IMR-90 (cell line): ENCODE results near the gene TEX52. TPM values are rescaled to one million over a fixed set of nuclear protein-coding genes. Genes with fewer than 3 reads are reported as not detected.
A peak's percentile ranks its signal among the peaks of the same experiment; 100 is the strongest.

ENCODE experiments used
- ATAC-seq: fragments of 200-7000 bp; cut with Tn5 transposase; 2 replicates; pipeline ENCODE4 v1.9.1; 2020; ENCODE audit warnings: low read depth, mild to moderate bottlenecking, moderate library complexity
- BruUV-seq: library from RNA; stranded (reverse); fragments of 400-500 nt; replicated peaks from 2 replicates; lab custom pipeline; 2021; lab: Mats Ljungman, UMichigan
- CTCF ChIA-PET: fragments of 300-600 bp; formaldehyde crosslinking; extraction: SDS; loops from one replicate; lab custom pipeline; 2021; ENCODE audit warnings: antibody characterized with exemption; lab: Yijun Ruan, JAX
- POLR2A ChIA-PET: fragments of 300-600 bp; sonication (Branson Sonifier 250); formaldehyde crosslinking; loops from one replicate; lab custom pipeline; 2022; ENCODE audit warnings: antibody characterized with exemption; ENCODE audit not compliant: unreplicated experiment; lab: Charles Lee
- DNase-seq: peaks from one replicate; pipeline ENCODE4 v3.0.0; 2013
- H2AFZ ChIP-seq: replicated peaks from 2 replicates; pipeline ENCODE3; 2013; ENCODE audit warnings: low read length, mild to moderate bottlenecking; ENCODE audit not compliant: poor library complexity
- H2AK5ac ChIP-seq: 2 replicates; pipeline ENCODE4 v1.6.1; 2013; ENCODE audit warnings: low read depth, low read length, inconsistent platforms
- H2AK9ac ChIP-seq: replicated peaks from 2 replicates; pipeline ENCODE3; 2013; ENCODE audit warnings: mild to moderate bottlenecking, low read depth, low read length, moderate library complexity; ENCODE audit not compliant: poor library complexity
- H2BK120ac ChIP-seq: 2 replicates; pipeline ENCODE4 v1.6.1; 2013; ENCODE audit warnings: low read depth, low read length, inconsistent platforms
- H2BK15ac ChIP-seq: 3 replicates; pipeline ENCODE4 v1.6.1; 2013; ENCODE audit warnings: low read depth, low read length, inconsistent platforms
- H2BK20ac ChIP-seq: 2 replicates; pipeline ENCODE4 v1.6.1; 2013; ENCODE audit warnings: low read depth, mild to moderate bottlenecking, inconsistent platforms, low read length, moderate library complexity
- H2BK5ac ChIP-seq: 2 replicates; pipeline ENCODE4 v1.6.1; 2013; ENCODE audit warnings: mild to moderate bottlenecking, low read depth, low read length, inconsistent platforms; ENCODE audit not compliant: poor library complexity, severe bottlenecking
- H3K14ac ChIP-seq: replicated peaks from 2 replicates; pipeline ENCODE4 v1.6.1; 2013; ENCODE audit warnings: low read depth, low read length, inconsistent platforms
- H3K18ac ChIP-seq: 2 replicates; pipeline ENCODE4 v1.6.1; 2013; ENCODE audit warnings: low read depth, low read length, control low read depth
- H3K23ac ChIP-seq: 2 replicates; pipeline ENCODE4 v1.6.1; 2013; ENCODE audit warnings: low read depth, low read length, inconsistent platforms
- H3K27ac ChIP-seq: 2 replicates; pipeline ENCODE4 v1.5.1; 2013; ENCODE audit warnings: mild to moderate bottlenecking, control low read depth, low read length; ENCODE audit not compliant: insufficient read depth
- H3K27me3 ChIP-seq: 2 replicates; pipeline ENCODE4 v1.6.1; 2013; ENCODE audit warnings: low read length; ENCODE audit not compliant: control insufficient read depth, insufficient read depth
- H3K36me3 ChIP-seq: 2 replicates; pipeline ENCODE4 v1.6.1; 2013; ENCODE audit warnings: low read length, mixed read lengths; ENCODE audit not compliant: control insufficient read depth, insufficient read depth
- H3K4ac ChIP-seq: 2 replicates; pipeline ENCODE4 v1.6.1; 2013; ENCODE audit warnings: low read depth, low read length, inconsistent platforms
- H3K4me1 ChIP-seq: 2 replicates; pipeline ENCODE4 v1.6.1; 2013; ENCODE audit warnings: low read length, mixed read lengths; ENCODE audit not compliant: control insufficient read depth, insufficient read depth
- H3K4me2 ChIP-seq: 2 replicates; pipeline ENCODE4 v1.6.1; 2013; ENCODE audit warnings: low read depth, mild to moderate bottlenecking, control low read depth, low read length, moderate library complexity
- H3K4me3 ChIP-seq: 2 replicates; pipeline ENCODE4 v1.5.1; 2013; ENCODE audit warnings: low read depth, mild to moderate bottlenecking, control low read depth, low read length, moderate library complexity; ENCODE audit not compliant: insufficient read depth
- H3K56ac ChIP-seq: 2 replicates; pipeline ENCODE4 v1.6.1; 2013; ENCODE audit warnings: low read length, inconsistent platforms; ENCODE audit not compliant: insufficient read depth; ENCODE audit errors: extremely low read depth
- H3K79me1 ChIP-seq, 2 experiments: 2 replicates each; pipeline ENCODE4 v1.6.1; 2013; ENCODE audit warnings: low read length in 2 of 2, inconsistent platforms in 1 of 2, low read depth in 1 of 2
- H3K9ac ChIP-seq: 2 replicates; pipeline ENCODE4 v1.6.1; 2013; ENCODE audit warnings: low read depth, low read length, control low read depth
- H3K9me1 ChIP-seq: 2 replicates; pipeline ENCODE4 v1.6.1; 2013; ENCODE audit warnings: low read length, inconsistent platforms; ENCODE audit not compliant: insufficient read depth
- H3K9me3 ChIP-seq: 2 replicates; pipeline ENCODE4 v1.6.1; 2013; ENCODE audit warnings: low read length; ENCODE audit not compliant: control insufficient read depth, insufficient read depth
- H4K20me1 ChIP-seq: 2 replicates; pipeline ENCODE4 v1.6.1; 2013; ENCODE audit warnings: low read length, inconsistent platforms; ENCODE audit not compliant: insufficient read depth
- H4K5ac ChIP-seq: 2 replicates; pipeline ENCODE4 v1.6.1; 2013; ENCODE audit warnings: mild to moderate bottlenecking, low read depth, low read length, control low read depth
- H4K8ac ChIP-seq, 2 experiments: 2 replicates each; pipeline ENCODE4 v1.6.1; 2013; ENCODE audit warnings: low read depth in 2 of 2, low read length in 2 of 2, control low read depth in 1 of 2, inconsistent platforms in 1 of 2
- H4K91ac ChIP-seq: 2 replicates; pipeline ENCODE4 v1.6.1; 2013; ENCODE audit warnings: low read depth, low read length, inconsistent platforms; ENCODE audit not compliant: insufficient read depth
- BHLHE40 ChIP-seq: fragments of 150-350 bp; IDR thresholded peaks from 2 replicates; pipeline ENCODE4 v1.6.1; 2016; ENCODE audit warnings: mild to moderate bottlenecking, low read depth, low read length
- CEBPB ChIP-seq: IDR thresholded peaks from 2 replicates; pipeline ENCODE4 v1.6.1; 2012; ENCODE audit warnings: low read depth, low read length, improper control_type of control experiment
- MAZ ChIP-seq: IDR thresholded peaks from 2 replicates; pipeline ENCODE4 v1.6.1; 2012; ENCODE audit warnings: low read depth, mild to moderate bottlenecking, low read length, improper control_type of control experiment, moderate library complexity, borderline replicate concordance
- NFE2L2 ChIP-seq: fragments of 150-350 bp; IDR thresholded peaks from 2 replicates; pipeline ENCODE4 v1.6.1; 2016; ENCODE audit warnings: low read depth, mild to moderate bottlenecking, low read length
- POLR2A ChIP-seq: IDR thresholded peaks from 2 replicates; pipeline ENCODE4 v1.6.1; 2012; ENCODE audit warnings: mild to moderate bottlenecking, low read depth, low read length
- RAD21 ChIP-seq: IDR thresholded peaks from 2 replicates; pipeline ENCODE4 v1.6.1; 2012; ENCODE audit warnings: low read length, improper control_type of control experiment
- RCOR1 ChIP-seq: IDR thresholded peaks from 2 replicates; pipeline ENCODE4 v1.6.1; 2012; ENCODE audit warnings: mild to moderate bottlenecking, low read length, improper control_type of control experiment; ENCODE audit not compliant: insufficient replicate concordance
- SMC3 ChIP-seq: fragments of 150-350 bp; IDR thresholded peaks from 2 replicates; pipeline ENCODE4 v1.6.1; 2016; ENCODE audit warnings: low read depth, mild to moderate bottlenecking, antibody characterized with exemption, low read length, moderate library complexity
- WGBS, 2 experiments: methylation state at CpG; one replicate each; pipeline versions ENCODE4 v1.1.5 to v1.1.7; 2013; ENCODE audit warnings: missing lambda C conversion rate in 2 of 2; ENCODE audit not compliant: insufficient read length in 1 of 2; ENCODE audit errors: extremely low coverage in 2 of 2; 5-methylcytosine and 5-hydroxymethylcytosine counted together
- dilution Hi-C: fragments of 300-500 bp; cut with HindIII; formaldehyde crosslinking; loops from one replicate; pipeline ENCODE4 v1.14.3; 2018; ENCODE audit warnings: low sequenced_read_pairs; ENCODE audit not compliant: unreplicated experiment
- in situ Hi-C: fragments of 300-500 bp; cut with MboI; formaldehyde crosslinking; loops from 3 replicates; pipeline ENCODE4 v1.14.3; 2019; ENCODE audit warnings: low sequenced_read_pairs, inconsistent platforms, mixed read lengths
- intact Hi-C: fragments of 100-400 bp; cut with micrococcal nuclease; formaldehyde crosslinking; loops from 2 replicates; pipeline ENCODE4 v1.10.0; 2022
- polyA plus RNA-seq, 3 experiments: library from polyadenylated mRNA; depleted of rRNA; stranded (reverse); fragments of >200 nt; gene quantifications; 2 replicates each; pipeline ENCODE4 v1.2.3, GENCODE V29; 2012; ENCODE audit warnings: low replicate concordance in 1 of 3
- total RNA-seq: library from RNA; depleted of rRNA; stranded (reverse); fragments of >200 nt; gene quantifications from 2 replicates; pipeline ENCODE4 v1.2.3, GENCODE V29; 2012
- TF ChIP-seq, protein P1 (sequence below): conservative IDR thresholded peaks from 2 replicates; pipeline ENCODE4 v1.5.1; 2012; ENCODE audit warnings: mild to moderate bottlenecking, low read depth, low read length, improper control_type of control experiment
- TF ChIP-seq, protein P2 (sequence below): fragments of 150-350 bp; IDR thresholded peaks from 2 replicates; pipeline ENCODE4 v1.6.1; 2016; ENCODE audit warnings: low read depth, mild to moderate bottlenecking, low read length, moderate library complexity, borderline replicate concordance

TEX52 gene
- total and polyA plus RNA-seq, 2 of the 4 experiments (the other 2 are of a cell fraction) = not detected

DNA sequence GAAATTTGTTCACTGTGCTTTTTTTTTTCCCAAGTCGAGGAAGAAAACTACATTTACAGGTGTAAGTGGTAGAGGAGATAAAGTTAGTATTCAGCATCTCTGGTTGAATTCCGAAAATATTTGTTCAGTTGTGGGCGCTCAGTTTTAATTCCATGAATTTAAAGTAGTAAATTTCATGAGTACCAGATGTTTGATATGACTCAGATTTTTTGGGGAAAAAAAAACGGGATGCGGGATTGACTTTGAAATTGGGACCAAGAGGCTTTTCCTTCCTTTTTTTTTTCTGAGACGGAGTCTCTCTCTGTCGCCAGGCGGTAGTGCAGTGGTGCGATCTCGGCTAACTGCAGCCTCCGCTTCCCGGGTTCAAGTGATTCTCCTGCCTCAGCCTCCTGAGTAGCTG is 35.4 kb upstream of the TEX52 start:
- Histone ChIP-seq H3K23ac (no peak overlapping the region), H3K9me1 (peaks cover 12% of the 10 kb centered on the region), H3K4me3 (no peak overlapping the region), H3K4me1 (peaks cover 7% of the 10 kb centered on the region), H2BK15ac (no peak overlapping the region), H3K4ac (no peak overlapping the region), H3K9ac (no peak overlapping the region), H3K14ac (no peak overlapping the region), H2AFZ (no peak overlapping the region), H2BK120ac (no peak overlapping the region), H3K79me1 (peaks cover 6 to 51% of the 10 kb centered on the region in 2 experiments; a peak in 3 of 4 replicates), H3K18ac (no peak overlapping the region), H2AK9ac (no peak overlapping the region), H4K5ac (no peak overlapping the region), H3K27me3 (no peaks in the 10 kb centered on the region), H3K9me3 (no peaks in the 10 kb centered on the region), H3K56ac (no peak overlapping the region), H2AK5ac (no peak overlapping the region), H4K91ac (no peak overlapping the region), H4K20me1 (peaks cover 19% of the 10 kb centered on the region), H4K8ac (no peak overlapping the region), H2BK5ac (no peak overlapping the region), H3K4me2 (peak overlapping the region; percentile 34; the same call in 1 of the 2 replicates), H3K27ac (no peak overlapping the region), H2BK20ac (no peak overlapping the region), H3K36me3 (peaks cover 5% of the 10 kb centered on the region)
- CTCF ChIA-PET = no interaction called here
- BruUV-seq = no TSS peak
- DNase-seq = no peak
- TF ChIP-seq BHLHE40 (no peak), RAD21 (no peak), POLR2A (no peak), NFE2L2 (no peak), RCOR1 (no peak), SMC3 (no peak), CEBPB (no peak), MAZ (no peak)
- TF ChIP-seq, protein P1, sequence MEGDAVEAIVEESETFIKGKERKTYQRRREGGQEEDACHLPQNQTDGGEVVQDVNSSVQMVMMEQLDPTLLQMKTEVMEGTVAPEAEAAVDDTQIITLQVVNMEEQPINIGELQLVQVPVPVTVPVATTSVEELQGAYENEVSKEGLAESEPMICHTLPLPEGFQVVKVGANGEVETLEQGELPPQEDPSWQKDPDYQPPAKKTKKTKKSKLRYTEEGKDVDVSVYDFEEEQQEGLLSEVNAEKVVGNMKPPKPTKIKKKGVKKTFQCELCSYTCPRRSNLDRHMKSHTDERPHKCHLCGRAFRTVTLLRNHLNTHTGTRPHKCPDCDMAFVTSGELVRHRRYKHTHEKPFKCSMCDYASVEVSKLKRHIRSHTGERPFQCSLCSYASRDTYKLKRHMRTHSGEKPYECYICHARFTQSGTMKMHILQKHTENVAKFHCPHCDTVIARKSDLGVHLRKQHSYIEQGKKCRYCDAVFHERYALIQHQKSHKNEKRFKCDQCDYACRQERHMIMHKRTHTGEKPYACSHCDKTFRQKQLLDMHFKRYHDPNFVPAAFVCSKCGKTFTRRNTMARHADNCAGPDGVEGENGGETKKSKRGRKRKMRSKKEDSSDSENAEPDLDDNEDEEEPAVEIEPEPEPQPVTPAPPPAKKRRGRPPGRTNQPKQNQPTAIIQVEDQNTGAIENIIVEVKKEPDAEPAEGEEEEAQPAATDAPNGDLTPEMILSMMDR = no peak
- TF ChIP-seq, protein P2, sequence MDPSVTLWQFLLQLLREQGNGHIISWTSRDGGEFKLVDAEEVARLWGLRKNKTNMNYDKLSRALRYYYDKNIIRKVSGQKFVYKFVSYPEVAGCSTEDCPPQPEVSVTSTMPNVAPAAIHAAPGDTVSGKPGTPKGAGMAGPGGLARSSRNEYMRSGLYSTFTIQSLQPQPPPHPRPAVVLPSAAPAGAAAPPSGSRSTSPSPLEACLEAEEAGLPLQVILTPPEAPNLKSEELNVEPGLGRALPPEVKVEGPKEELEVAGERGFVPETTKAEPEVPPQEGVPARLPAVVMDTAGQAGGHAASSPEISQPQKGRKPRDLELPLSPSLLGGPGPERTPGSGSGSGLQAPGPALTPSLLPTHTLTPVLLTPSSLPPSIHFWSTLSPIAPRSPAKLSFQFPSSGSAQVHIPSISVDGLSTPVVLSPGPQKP = no peak
- intact Hi-C loops (no loop called here), in situ Hi-C loops (no loop called here), dilution Hi-C loops (no loop called here)
- no peak for ATAC-seq
- WGBS, 2 experiments = 93% methylated on average over 3 of the region's 12 CpGs; no CpG with 5 or more reads in 1 of the 2 experiments
- POLR2A ChIA-PET = interaction anchor here (0.6 kb wide), 1 partner anchor 11 kb away, joined by 4 read pairs; no protein-coding TSS in a partner anchor
